Stimulated activated CD8-positive, alpha-beta memory T cell treated with anti-CD3 and anti-CD28 coated beads, Interleukin-7, amount 100 ng/mL, for 48 hours (primary cell): ENCODE results near the gene XKR8.
A peak's percentile ranks its signal among the peaks of the same experiment; 100 is the strongest.

Source experiments
- DNase-seq, 2 donors: peaks; one replicate each; pipeline ENCODE4 v3.0.0-alpha.2; 2020; ENCODE audit warnings: low read depth in 1 of 2; ENCODE audit errors: extremely low read depth in 1 of 2

Gene XKR8

DNA sequence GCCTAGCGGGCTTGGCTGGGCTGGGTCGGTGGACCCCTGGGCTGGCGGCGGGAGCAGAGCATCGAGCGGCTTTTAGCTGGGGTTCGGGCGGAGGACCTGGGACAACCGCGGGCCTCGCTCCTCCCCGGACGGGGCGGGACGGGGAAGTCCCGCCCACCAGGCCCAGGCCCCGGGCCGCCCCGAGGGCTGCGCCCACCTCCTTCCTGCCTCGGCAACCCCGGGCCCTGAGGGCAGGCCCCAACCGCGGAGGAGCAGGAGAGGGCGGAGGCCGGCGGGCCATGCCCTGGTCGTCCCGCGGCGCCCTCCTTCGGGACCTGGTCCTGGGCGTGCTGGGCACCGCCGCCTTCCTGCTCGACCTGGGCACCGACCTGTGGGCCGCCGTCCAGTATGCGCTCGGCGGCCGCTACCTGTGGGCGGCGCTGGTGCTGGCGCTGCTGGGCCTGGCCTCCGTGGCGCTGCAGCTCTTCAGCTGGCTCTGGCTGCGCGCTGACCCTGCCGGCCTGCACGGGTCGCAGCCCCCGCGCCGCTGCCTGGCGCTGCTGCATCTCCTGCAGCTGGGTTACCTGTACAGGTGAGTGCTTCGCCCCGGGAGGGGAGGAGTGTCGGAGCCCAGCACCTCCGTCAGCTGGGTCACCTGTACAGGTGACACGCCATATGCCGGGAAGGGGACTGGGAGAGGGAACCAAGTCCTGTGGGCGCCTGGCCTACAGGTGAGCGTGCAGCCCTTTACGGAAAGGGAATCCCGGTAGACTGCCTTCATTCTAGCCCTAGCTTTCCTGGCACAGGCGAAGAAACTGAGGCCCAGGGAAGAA is at the start of gene XKR8:
Gene XKR8 (plus strand): TSS at position 182 of the 812 bp plus-strand sequence. CDS start 97 bp downstream, at position 279.
- peak; percentile 65 to 66 for DNase-seq

DNA sequence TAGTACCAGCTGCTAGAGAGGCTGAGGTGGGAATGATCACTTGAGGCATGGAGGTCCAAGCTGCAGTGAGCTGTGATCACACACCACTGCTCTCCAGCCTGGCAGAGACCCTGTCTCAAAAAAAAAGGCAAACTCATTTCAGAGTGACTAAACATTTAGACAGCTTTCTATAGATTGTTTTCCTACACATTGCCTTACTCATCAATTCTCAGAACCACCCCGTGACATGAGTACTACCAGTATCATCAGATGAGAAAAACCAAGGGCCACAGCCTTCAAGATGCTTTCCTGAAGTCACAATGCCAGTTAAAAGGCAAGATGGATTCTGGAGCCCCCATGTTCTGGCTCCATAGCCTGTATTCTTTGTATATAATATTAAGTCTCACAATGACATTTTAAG is 47.3 kb upstream of the XKR8 start:
- DNase-seq = no peak

- no peak for DNase-seq
Observed at GRCh38 chr1:27915082-27915575, 44.6 kb upstream of the XKR8 start.

DNA sequence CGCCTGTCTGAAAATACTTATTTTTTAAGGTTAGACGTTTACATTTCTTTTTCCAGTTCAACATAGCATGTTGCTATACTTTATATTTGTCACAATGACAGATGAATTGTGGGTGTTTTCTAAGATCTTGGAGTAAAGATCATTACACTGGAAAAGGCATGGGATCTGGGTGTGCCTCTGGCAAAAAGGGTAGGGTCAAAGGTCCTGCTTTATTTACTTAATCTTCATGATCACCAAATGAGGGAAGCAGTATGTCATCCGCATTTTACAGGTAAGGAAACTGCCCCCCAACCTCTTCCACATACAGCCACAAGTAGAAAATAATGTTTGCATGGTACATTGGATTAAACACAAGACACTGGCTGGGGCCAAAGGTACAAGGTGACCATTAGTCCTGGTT is 37.5 kb upstream of the XKR8 start:
- DNase-seq = no peak

- DNase-seq = no peak
Observed at GRCh38 chr1:27928216-27928954, 31.4 kb upstream of the XKR8 start.

DNA sequence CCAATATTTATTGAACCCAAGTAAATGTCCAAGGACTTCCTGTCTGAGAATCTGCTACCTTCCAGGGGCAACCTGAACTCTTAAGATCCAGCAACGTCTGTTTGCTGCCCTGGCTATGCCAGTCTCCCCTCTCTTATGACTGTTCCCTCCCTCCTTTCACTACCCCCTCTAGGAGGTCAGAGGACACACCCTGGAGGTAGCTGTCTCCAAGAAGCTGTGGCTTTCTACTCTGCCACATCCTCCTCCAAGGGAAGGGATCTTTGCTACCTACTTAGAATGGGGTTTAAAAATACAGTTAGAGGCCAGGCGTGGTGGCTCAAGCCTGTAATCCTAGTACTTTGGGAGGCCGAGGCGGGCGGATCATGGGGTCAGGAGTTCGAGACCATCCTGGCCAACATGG is 28.6 kb upstream of the XKR8 start:
- DNase-seq = no peak

GRCh38 chr1:27931759-27932158 is 28.0 kb upstream of the XKR8 start:
- no peak for DNase-seq

DNA sequence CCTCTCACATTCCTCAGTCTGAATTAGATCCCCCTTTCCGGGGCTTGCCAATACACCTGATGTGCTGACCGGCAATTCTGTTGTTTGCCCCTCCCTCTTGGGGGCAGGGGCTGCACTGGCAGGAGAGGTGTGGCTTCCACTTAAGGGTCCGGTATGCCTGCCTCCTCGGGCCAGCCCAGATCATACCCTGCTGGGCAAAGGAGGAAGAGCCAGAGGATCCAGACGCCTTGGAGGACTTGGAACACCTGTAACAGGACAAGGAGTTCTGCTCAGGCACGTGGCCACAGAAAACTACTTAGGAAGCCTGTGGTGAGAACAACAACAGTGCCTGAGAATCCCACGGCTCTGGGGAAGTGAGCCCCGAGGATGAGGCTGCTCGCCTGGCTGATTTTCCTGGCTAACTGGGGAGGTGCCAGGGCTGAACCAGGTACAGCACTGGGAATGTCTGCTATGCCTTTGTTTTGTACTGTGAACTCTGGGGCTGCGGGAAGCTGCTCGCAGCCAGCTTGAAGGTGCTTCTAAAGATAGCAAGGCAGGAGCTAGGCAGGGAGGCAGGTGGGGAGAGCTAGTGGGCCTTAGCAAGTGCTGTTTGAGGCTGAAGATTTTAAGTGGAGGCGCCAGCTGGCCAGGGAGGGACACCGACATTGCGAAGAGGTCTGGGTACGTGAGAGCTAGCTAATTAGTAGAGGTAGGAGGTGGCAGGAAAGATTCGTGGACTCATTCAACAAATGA is 24.8 kb upstream of the XKR8 start, which contains the start of gene SMPDL3B:
Gene SMPDL3B (plus strand): TSS at position 183 of the 732 bp plus-strand sequence. CDS start 184 bp downstream, at position 367.
- DNase-seq = no peak

- no peak for DNase-seq
Observed at GRCh38 chr1:27935721-27936120, 24.1 kb upstream of the XKR8 start.

DNA sequence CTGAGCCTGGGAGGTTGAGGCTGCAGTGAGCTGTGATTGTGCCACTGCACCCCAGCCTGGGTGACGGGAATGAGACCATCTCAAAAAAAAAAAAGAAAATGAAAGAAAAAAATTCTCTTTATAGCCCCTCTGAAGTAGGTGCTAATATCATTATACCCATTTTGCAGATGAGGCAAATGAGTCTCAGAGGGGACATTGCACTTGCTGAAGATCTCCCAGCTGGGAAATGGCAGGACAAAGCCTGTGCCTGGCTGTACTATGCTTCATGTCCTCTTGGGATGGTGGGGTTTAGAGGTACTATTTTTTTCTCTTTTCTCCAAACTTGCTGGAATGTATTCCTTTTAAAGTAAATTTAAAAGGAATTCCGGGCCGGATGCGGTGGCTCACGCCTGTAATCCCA is 23.4 kb upstream of the XKR8 start:
- DNase-seq = no peak

DNA sequence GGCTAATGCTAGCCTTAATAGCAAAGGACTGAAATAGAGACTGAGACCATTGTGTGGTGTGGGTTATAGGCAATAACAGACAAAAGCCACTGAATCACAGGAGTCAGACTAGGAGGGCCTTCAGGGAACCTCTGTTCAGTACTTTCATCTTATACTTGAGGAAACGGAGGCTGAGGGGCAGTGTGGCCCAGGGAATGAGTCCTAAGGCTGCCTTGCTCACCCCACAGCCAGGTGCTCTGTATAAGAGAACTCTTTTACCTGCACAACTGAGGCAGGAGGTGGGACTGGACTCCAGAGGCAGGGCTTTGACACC is 22.3 kb upstream of the XKR8 start:
- no peak for DNase-seq

- DNase-seq = no peak
Observed at GRCh38 chr1:27938488-27938887, 21.3 kb upstream of the XKR8 start.

DNA sequence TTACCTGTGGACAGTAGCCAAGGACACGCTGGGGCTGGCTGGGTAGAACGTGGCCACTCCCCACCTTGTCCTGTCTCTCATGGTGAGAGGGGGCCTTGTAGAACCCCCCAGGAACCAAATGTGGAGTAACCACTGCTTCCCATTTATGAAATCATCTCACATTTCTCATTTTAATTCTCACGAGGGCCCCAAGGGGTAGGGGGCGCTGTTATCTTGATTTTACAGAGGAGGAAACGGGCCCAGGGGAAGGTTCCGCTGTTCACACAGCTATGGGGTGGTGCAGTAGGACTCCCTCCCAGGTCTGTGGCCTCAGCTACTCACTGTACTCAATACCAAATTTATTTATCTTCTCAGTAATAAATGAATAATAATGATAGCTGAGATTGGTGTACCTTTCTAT is 19.5 kb upstream of the XKR8 start:
- peak in 1 of 2 donors; percentile 65 for DNase-seq

DNA sequence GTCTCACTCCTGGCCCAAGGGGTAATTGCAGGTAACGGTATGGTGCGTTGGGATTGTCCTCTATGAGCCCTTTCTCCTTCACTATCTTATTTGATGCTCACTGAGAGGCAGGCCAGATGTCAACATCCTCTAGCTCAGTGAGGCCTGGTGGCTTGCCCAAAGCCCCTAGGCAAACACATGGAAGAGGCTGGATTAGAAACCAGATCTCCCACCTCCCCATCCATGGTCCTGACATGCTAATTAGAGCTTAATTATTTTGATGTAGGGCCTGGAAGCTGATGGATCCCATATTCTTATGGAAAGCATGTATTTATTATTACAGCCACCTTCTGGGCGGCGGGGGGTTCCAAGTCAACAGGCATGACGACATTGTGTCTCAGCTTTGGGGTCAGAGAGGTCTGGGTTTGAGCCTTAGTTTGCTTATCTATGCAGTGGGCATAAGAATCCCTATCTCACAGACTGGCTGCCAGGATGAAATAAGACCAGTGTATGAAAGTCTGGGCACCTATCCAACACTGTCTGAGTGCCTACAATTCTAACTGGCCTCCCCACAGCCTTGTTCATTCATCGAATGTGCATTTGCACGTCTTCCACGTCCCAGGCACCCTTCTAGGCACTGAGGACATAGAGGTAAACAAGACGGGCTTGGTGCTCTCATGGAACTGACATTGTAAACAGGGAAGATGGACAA is 18.8 kb upstream of the XKR8 start:
- DNase-seq = no peak

DNA sequence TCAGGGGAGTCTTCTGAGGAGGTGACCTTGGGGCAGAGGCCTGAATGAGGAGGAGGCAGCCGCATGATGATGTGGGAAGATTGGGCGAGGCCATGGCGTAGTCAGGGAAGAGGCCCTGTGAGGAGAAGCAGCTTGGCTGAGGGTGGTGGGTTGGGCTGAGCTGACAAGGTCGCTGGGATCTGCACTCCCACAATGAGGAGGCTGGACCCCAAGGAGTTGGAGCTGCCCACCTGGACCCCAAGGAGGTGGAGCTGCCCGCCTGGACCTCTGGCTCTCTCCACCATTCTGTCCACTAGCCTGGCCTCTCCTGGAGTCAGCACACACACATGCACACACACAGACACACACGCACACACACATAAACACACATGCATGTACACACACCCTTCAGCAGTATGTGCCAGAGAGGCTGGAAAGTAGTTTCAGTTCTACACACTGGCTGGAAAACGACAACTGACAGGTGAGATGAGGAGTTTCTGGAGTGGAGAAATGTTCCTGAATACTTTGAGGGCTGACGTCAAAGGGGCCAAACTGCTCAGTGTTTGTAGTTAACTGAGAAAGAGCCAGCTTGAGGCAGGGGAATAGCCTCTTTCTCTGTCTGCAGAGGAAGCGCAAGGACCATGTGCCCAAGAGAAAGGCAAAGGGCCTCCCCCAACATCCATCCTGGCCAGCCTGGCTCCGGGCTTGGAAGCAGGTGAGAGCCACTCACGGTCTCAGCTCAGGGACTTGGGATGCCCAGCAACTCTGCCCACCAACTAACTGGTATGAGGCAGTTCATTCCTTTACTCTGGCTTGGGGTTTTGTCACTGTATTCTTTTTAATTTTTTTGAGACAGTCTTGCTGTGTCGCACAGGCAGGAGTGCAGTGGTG is 17.9 kb upstream of the XKR8 start:
- no peak for DNase-seq

GRCh38 chr1:27945020-27945419 is 14.8 kb upstream of the XKR8 start:
- no peak for DNase-seq

DNA sequence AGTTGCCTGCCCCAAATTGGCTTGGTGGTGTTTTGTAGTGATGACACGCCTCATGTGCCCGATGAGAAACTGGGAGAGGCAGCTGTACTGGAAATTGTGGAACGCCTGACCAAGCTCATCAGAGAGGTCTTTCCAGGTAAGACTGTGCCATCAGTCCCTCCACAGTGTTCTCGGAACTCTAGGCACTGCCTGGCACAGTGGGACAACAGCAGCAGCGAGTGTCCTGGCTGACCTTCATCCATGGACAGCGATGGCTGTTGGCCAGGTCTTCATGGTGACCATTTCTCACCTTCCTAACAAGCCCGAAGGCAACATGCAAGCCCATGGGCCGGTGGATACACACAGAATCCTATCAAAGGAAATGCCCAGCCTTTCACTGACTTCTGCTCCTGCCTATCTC is 10.7 kb upstream of the XKR8 start:
- DNase-seq = no peak

- no peak for DNase-seq
Observed at GRCh38 chr1:27951396-27951795, 8.4 kb upstream of the XKR8 start.

DNA sequence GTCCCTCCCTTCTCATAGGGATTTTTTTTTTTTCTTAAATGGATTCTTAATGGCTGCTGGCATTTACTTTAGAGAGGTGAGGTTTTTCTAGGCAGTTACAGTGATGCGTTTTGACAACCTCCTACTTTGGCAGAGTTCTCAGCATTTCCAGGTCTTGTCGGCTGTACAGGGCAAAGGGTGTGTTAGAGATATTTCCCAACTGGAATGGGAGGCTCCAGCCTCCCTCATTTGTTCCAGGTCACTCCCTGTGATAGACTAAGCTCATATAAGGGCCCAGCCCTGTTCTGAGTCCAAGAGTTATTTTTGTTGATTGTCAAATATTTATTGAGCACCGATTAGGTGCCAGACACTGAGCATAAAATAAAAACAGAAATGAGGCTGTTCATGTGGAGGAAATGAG is 7.6 kb upstream of the XKR8 start:
- DNase-seq = no peak

DNA sequence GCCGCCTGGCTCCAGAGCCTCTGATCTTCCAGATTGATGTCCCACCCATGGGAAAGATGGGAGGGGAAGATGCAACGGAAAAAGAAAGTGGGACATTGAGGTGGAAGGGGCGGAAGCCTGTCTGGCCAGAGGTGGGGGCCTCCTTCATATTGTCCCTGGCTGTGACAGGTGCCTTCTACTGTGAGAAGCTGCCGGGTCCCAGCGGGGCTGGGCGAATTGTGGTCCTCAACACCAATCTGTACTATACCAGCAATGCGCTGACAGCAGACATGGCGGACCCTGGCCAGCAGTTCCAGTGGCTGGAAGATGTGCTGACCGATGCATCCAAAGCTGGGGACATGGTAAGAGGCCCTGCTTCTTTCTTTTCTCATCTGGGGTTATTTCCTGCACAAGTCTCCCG is 5.6 kb upstream of the XKR8 start:
- no peak for DNase-seq
